Measurements from ENCODE around the gene GALNT2.

The GALNT2 gene

GRCh38 chr1:230206207-230206606, 139.2 kb downstream of the GALNT2 start:
- DNase-seq (ENCODE audit: low read depth in 1 of 2, low spot score in 1 of 2) = no peak
- no peaks in the 10 kb centered on the region for H3K27me3 ChIP-seq (ENCODE audit: insufficient read depth, poor library complexity, severe bottlenecking)
- no peak for TF ChIP-seq REST (IDR thresholded peaks at IDR 0.05; ENCODE audit: insufficient replicate concordance, low read depth)
- TF ChIP-seq SPI1 (IDR thresholded peaks at IDR 0.05; ENCODE audit: borderline replicate concordance, low read depth) = no peak
- no peak for TF ChIP-seq CTCF (IDR thresholded peaks at IDR 0.05; ENCODE audit: insufficient read depth, low read length)
- no peak for TF ChIP-seq POLR2AphosphoS5 (IDR thresholded peaks at IDR 0.05; ENCODE audit: low read depth)
- TF ChIP-seq GABPA (IDR thresholded peaks at IDR 0.05; ENCODE audit: low read depth) = no peak
- no peak overlapping the region for H3K27ac ChIP-seq (replicated peaks)
- no peak overlapping the region for H3K4me3 ChIP-seq (replicated peaks; ENCODE audit: insufficient read depth, low read length)

GRCh38 chr1:230206976-230207375, 139.9 kb downstream of the GALNT2 start:
- H3K27ac ChIP-seq (replicated peaks) = no peak overlapping the region
- H3K4me3 ChIP-seq (replicated peaks; ENCODE audit: insufficient read depth, low read length) = no peak overlapping the region
- H3K27me3 ChIP-seq (ENCODE audit: insufficient read depth, poor library complexity, severe bottlenecking) = no peaks in the 10 kb centered on the region
- no peak for DNase-seq (ENCODE audit: low read depth in 1 of 2, low spot score in 1 of 2)
- no peak for TF ChIP-seq POLR2AphosphoS5 (IDR thresholded peaks at IDR 0.05; ENCODE audit: low read depth)
- TF ChIP-seq CTCF (IDR thresholded peaks at IDR 0.05; ENCODE audit: insufficient read depth, low read length) = no peak
- TF ChIP-seq SPI1 (IDR thresholded peaks at IDR 0.05; ENCODE audit: borderline replicate concordance, low read depth) = no peak
- no peak for TF ChIP-seq REST (IDR thresholded peaks at IDR 0.05; ENCODE audit: insufficient replicate concordance, low read depth)
- TF ChIP-seq GABPA (IDR thresholded peaks at IDR 0.05; ENCODE audit: low read depth) = no peak

- Histone ChIP-seq H3K27ac (replicated peaks) (no peak overlapping the region), H3K27me3 (ENCODE audit: insufficient read depth, poor library complexity, severe bottlenecking) (no peaks in the 10 kb centered on the region), H3K4me3 (replicated peaks; ENCODE audit: insufficient read depth, low read length) (no peak overlapping the region)
- DNase-seq (ENCODE audit: low read depth in 1 of 2, low spot score in 1 of 2) = no peak
- TF ChIP-seq GABPA (IDR thresholded peaks at IDR 0.05; ENCODE audit: low read depth) = no peak
- no peak for TF ChIP-seq POLR2AphosphoS5 (IDR thresholded peaks at IDR 0.05; ENCODE audit: low read depth)
- no peak for TF ChIP-seq REST (IDR thresholded peaks at IDR 0.05; ENCODE audit: insufficient replicate concordance, low read depth)
- TF ChIP-seq SPI1 (IDR thresholded peaks at IDR 0.05; ENCODE audit: borderline replicate concordance, low read depth) = no peak
- TF ChIP-seq CTCF (IDR thresholded peaks at IDR 0.05; ENCODE audit: insufficient read depth, low read length) = no peak
Measured at GRCh38 chr1:230207598-230207997, 140.6 kb downstream of the GALNT2 start.
